GM12872 (cell line): Measurements from ENCODE around the gene CAGE1.

Source experiments
- TF ChIP-seq, protein P1 (sequence below): IDR thresholded peaks from 3 replicates; pipeline ENCODE4 v1.5.1; 2011; ENCODE audit warnings: low read depth, mild to moderate bottlenecking, low read length, moderate library complexity; ENCODE audit not compliant: insufficient read depth

CAGE1 gene

DNA sequence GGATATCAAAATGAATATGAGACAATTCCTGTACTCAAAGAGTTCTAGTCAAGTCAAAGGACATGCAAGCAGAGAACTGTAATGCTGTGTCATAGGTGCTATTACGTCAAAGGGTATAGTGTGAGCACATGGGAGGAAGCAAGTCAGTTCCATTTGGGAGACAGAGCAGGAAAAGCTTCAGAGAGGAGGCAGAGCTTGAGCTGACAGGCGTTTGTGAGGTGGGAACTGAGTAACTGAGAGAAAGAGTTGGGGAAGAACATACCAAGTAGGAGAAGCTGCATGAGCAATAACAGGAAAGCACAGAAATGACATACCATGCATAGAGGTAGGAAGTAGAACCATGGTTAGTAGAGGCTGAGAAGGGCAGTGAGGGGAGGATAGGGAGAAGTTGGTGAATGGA lies 61.3 kb downstream of the CAGE1 start:
- TF ChIP-seq, protein P1, sequence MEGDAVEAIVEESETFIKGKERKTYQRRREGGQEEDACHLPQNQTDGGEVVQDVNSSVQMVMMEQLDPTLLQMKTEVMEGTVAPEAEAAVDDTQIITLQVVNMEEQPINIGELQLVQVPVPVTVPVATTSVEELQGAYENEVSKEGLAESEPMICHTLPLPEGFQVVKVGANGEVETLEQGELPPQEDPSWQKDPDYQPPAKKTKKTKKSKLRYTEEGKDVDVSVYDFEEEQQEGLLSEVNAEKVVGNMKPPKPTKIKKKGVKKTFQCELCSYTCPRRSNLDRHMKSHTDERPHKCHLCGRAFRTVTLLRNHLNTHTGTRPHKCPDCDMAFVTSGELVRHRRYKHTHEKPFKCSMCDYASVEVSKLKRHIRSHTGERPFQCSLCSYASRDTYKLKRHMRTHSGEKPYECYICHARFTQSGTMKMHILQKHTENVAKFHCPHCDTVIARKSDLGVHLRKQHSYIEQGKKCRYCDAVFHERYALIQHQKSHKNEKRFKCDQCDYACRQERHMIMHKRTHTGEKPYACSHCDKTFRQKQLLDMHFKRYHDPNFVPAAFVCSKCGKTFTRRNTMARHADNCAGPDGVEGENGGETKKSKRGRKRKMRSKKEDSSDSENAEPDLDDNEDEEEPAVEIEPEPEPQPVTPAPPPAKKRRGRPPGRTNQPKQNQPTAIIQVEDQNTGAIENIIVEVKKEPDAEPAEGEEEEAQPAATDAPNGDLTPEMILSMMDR, result no peak

DNA sequence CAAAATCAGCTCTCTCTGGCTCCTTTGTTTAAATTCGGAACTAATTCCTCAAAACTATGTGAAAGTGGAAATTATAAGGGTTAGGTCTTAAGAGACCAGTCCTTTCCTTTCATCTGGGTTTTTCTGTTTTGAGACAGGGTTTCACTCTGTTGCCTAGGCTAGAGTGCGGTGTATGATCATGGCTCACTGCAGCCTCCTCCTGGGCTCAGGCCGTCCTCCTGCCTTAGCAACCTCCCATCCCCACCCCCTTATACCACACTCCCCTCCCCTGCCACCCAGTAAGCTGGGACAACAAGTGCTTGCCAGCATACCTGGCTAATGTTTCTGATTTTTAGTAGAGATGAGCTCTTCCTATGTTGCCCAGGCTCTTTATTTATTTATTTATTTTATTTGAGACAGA lies 63.8 kb downstream of the CAGE1 start:
- TF ChIP-seq, protein P1, result no peak

DNA sequence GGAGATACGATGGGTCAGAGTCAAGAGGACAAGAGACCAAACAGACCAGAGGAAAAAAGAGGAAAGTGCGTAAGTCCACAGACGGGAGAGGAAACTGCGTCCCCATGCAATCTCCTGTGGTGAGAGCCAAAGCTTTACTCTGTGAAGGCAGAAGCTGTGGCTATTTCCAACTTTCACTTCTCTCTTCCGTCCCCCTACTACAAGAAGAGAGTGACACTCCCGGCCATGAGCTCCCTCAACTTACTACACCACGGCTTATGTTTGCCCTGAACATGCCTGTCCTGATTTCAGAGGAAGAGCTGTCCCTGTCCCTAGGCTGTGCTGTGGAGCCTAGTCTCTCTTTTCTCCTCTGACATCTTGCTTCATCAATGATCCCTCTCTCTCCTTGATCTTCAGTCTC lies 65.0 kb downstream of the CAGE1 start:
- TF ChIP-seq, protein P1, result no peak

DNA sequence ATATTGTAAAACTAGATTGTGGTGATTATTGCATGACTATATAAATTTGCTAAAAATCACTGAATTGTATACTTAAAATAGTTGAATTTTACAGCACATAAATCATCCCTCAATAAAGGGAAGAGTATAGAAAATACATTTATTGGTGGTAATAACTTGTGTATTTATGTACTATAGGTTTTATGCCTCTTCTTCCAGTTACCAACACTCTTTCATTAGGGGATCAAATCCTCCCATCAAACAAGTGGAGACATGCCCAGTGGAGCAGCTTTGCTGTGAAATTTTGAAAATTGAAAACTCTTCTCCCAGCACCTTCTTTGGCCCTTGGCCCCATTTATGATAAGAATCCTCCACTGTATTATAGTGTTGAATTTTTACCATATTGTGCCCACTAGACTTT lies 66.5 kb downstream of the CAGE1 start:
- TF ChIP-seq, protein P1, result no peak

DNA sequence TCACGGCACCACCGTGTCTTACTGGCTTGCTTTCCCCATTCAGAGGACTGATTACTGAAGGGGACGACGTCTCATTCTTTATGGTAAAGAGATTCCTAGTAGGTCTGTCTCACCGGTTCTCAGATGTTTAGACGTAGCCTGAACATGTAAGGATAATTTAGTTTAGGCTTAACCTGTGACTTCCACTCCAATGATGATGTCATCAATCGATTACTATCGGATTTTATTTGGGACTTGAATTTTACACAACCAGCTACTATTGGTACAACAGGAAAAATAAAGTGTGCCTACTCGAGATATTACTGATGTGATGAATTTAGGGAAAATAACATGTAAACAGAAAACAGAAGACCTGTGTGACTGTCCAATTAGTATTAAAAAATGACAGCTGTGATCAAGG lies 72.0 kb downstream of the CAGE1 start:
- TF ChIP-seq, protein P1, result no peak

DNA sequence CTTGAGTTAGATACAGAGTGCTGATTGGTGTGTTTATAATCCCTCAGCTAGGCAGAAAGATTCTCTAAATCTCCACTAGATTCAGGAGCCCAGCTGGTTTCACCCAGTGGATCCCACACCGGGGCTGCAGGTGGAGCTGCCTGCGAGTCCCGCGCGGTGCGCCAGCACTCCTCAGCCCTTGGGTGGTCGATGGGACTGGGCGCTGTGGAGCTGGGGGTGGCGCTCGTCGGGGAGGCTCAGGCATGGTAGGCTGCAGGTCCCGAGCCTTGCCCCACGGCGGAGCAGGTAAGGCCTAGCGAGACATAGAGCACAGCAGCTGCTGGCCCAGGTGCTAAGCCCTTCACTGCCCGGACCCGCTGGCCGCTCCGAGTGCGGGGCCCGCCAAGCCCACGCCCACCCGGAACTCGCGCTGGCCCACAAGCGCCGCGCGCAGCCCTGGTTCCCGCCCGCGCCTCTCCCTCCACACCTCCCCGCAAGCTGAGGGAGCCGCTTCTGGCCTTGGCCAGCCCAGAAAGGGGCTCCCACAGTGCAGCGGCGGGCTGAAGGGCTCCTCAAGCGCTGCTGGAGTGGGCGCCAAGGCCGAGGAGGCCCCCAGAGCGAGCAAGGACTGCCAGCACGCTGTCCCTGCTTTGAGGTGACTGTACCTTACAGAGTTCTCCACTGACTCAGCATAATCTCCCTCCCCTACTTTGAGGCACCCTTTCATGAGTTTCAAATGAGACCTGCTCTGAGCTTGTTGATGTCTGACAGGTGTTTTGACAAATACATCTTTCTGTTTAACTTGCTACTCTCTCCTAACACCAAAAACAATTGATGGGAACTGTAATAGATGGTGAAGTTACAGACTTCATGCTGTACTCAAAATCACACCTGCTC lies 72.6 kb downstream of the CAGE1 start:
- TF ChIP-seq, protein P1, result no peak

DNA sequence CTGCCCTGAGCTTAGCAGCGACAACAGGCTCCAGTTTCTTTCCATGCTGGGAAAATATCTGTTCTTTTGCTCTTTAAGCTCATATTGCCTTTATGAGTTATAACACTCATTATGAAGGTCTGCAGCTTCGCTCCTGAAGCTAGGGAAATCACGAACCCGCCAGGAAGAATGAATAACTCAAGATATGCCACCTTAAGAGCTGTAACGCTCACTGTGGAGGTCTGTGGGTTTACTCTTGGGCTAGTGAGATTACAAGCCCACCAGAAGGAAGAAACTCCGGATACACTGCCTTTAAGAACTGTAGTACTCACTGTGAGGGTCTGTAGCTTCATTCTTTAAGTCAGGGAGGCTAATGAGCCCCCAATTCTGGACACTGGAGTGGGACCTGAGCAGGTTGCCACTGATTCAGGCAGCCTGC lies 73.6 kb downstream of the CAGE1 start:
- TF ChIP-seq, protein P1, result no peak
